ENCODE measurements around the gene NLRP10. TPM values are rescaled to one million over a fixed set of nuclear protein-coding genes. Genes with fewer than 3 reads are reported as not detected.

The NLRP10 gene
- total RNA-seq, 1 experiment from 2014 or later, result 0.77 TPM

DNA sequence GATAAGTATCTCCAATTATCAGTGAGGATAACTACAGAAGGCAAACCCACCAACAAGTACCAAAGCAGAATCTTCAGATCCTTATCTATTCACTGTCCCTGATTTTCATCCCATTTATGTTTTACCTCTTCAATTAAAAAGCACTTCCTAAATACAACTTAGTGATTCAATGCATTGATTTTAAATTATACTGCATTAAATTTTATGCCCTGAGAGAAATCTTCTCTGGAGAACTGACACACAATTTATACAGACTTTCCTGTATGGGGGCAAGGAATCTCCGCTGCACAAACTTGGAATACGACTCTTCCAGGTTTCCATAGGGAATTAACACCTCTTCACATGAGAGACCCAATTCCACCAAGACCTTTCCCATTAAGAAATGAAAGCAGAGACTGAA lies 23.6 kb downstream of the NLRP10 start, which contains the start of gene OR10A3 (continued):
- TF ChIP-seq, protein P1, sequence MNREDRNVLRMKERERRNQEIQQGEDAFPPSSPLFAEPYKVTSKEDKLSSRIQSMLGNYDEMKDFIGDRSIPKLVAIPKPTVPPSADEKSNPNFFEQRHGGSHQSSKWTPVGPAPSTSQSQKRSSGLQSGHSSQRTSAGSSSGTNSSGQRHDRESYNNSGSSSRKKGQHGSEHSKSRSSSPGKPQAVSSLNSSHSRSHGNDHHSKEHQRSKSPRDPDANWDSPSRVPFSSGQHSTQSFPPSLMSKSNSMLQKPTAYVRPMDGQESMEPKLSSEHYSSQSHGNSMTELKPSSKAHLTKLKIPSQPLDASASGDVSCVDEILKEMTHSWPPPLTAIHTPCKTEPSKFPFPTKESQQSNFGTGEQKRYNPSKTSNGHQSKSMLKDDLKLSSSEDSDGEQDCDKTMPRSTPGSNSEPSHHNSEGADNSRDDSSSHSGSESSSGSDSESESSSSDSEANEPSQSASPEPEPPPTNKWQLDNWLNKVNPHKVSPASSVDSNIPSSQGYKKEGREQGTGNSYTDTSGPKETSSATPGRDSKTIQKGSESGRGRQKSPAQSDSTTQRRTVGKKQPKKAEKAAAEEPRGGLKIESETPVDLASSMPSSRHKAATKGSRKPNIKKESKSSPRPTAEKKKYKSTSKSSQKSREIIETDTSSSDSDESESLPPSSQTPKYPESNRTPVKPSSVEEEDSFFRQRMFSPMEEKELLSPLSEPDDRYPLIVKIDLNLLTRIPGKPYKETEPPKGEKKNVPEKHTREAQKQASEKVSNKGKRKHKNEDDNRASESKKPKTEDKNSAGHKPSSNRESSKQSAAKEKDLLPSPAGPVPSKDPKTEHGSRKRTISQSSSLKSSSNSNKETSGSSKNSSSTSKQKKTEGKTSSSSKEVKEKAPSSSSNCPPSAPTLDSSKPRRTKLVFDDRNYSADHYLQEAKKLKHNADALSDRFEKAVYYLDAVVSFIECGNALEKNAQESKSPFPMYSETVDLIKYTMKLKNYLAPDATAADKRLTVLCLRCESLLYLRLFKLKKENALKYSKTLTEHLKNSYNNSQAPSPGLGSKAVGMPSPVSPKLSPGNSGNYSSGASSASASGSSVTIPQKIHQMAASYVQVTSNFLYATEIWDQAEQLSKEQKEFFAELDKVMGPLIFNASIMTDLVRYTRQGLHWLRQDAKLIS (CRISPR knock-in tag; IDR thresholded peaks at IDR 0.05; ENCODE audit: borderline replicate concordance), result no peak
- TF ChIP-seq TEAD4 (CRISPR knock-in tag; IDR thresholded peaks at IDR 0.05), result no peak
- TF ChIP-seq, protein P2, sequence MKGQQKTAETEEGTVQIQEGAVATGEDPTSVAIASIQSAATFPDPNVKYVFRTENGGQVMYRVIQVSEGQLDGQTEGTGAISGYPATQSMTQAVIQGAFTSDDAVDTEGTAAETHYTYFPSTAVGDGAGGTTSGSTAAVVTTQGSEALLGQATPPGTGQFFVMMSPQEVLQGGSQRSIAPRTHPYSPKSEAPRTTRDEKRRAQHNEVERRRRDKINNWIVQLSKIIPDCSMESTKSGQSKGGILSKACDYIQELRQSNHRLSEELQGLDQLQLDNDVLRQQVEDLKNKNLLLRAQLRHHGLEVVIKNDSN (CRISPR knock-in tag; IDR thresholded peaks at IDR 0.05), result no peak
- no peak for TF ChIP-seq NFE2L1 (CRISPR knock-in tag; IDR thresholded peaks at IDR 0.05)
- no peak for TF ChIP-seq ZNF263 (CRISPR knock-in tag; IDR thresholded peaks at IDR 0.05; ENCODE audit: low read depth)
- TF ChIP-seq MXD4 (CRISPR knock-in tag; IDR thresholded peaks at IDR 0.05; ENCODE audit: borderline replicate concordance), result no peak
- TF ChIP-seq, protein P3, sequence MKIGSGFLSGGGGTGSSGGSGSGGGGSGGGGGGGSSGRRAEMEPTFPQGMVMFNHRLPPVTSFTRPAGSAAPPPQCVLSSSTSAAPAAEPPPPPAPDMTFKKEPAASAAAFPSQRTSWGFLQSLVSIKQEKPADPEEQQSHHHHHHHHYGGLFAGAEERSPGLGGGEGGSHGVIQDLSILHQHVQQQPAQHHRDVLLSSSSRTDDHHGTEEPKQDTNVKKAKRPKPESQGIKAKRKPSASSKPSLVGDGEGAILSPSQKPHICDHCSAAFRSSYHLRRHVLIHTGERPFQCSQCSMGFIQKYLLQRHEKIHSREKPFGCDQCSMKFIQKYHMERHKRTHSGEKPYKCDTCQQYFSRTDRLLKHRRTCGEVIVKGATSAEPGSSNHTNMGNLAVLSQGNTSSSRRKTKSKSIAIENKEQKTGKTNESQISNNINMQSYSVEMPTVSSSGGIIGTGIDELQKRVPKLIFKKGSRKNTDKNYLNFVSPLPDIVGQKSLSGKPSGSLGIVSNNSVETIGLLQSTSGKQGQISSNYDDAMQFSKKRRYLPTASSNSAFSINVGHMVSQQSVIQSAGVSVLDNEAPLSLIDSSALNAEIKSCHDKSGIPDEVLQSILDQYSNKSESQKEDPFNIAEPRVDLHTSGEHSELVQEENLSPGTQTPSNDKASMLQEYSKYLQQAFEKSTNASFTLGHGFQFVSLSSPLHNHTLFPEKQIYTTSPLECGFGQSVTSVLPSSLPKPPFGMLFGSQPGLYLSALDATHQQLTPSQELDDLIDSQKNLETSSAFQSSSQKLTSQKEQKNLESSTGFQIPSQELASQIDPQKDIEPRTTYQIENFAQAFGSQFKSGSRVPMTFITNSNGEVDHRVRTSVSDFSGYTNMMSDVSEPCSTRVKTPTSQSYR (CRISPR knock-in tag; IDR thresholded peaks at IDR 0.05), result no peak
- TF ChIP-seq TEAD1 (CRISPR knock-in tag; IDR thresholded peaks at IDR 0.05), result no peak

DNA sequence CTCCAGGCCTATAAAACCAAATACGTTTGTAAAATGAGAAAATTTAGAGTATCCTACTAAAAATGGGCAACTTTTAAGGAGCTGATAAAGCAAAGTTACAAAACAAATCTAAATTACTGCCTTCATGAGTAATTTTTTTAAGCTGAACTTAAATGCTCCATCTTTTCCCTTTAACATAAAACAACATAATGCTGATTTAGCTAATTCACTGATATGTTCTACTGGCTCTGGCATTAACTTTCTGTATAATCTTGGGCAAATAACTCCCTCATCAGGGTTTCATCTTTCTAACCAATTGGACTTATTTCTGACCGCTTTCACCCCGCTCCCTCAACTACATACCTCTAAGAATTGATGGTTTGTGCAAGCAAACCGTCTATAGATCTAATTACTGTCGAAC lies 24.1 kb downstream of the NLRP10 start:
- peaks cover 12% of the 10 kb centered on the region for H3K36me3 Mint-ChIP-seq
- no peak for DNase-seq (ENCODE audit: low spot score)
- H3K27ac Mint-ChIP-seq, result no peak overlapping the region
- H3K9me3 Mint-ChIP-seq, result peaks cover 25% of the 10 kb centered on the region
- ChIA-PET POLR2A (interaction anchor here (0.6 kb wide), 1 partner anchor 17 kb away, joined by 3 read pairs; no protein-coding TSS in a partner anchor), CTCF (no interaction called here)
- peaks cover 6% of the 10 kb centered on the region; the same call in 1 of the 2 replicates for H3K4me1 Mint-ChIP-seq
- no peak for ATAC-seq
- TF ChIP-seq NR3C1 (CRISPR knock-in tag; conservative IDR thresholded peaks at IDR 0.05; ENCODE audit: low read depth), result no peak
- H3K4me3 Mint-ChIP-seq, result no peak overlapping the region
- H3K27me3 Mint-ChIP-seq (ENCODE audit: low read depth), result no peaks in the 10 kb centered on the region

DNA sequence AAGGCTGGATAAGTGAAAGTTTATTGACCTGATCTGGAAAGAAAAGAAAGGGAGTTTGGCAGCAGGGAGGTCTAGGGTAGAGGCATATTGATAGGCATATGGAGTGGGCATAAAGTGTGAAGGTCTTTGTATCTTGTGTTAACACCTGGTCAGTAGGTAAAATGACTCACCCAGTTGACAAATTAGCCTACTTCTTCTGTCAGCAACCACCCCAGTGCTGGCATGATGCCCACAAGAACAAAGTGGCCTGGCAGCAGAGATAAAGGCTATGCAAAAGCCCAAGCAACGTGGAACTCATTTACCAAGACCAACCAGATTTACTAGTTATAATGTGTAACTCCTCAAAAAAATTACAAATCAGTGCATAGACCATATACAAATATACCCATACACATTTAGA lies 28.6 kb downstream of the NLRP10 start:
- Mint-ChIP-seq H3K36me3 (no peaks in the 10 kb centered on the region), H3K27ac (no peak overlapping the region), H3K4me1 (peaks cover 6% of the 10 kb centered on the region; the same call in 1 of the 2 replicates), H3K9me3 (peaks cover 7% of the 10 kb centered on the region), H3K27me3 (ENCODE audit: low read depth) (no peaks in the 10 kb centered on the region), H3K4me3 (no peak overlapping the region)
- ChIA-PET POLR2A (interaction anchor here (0.6 kb wide), 1 partner anchor 32 kb away, joined by 4 read pairs; no protein-coding TSS in a partner anchor), CTCF (interaction anchor here (1.2 kb wide), 1 partner anchor 51 kb away, joined by 3 read pairs; the partner anchor contains the start of gene EIF3F)
- no peak for ATAC-seq
- DNase-seq (ENCODE audit: low spot score), result no peak
- TF ChIP-seq NFYB (CRISPR knock-in tag; conservative IDR thresholded peaks at IDR 0.05; ENCODE audit: low read depth) (no peak), MYBL2 (CRISPR knock-in tag; IDR thresholded peaks at IDR 0.05) (no peak), ESRRA (CRISPR knock-in tag; IDR thresholded peaks at IDR 0.05; ENCODE audit: borderline replicate concordance) (no peak), NFE2L1 (CRISPR knock-in tag; IDR thresholded peaks at IDR 0.05) (no peak), ZNF263 (CRISPR knock-in tag; IDR thresholded peaks at IDR 0.05; ENCODE audit: low read depth) (no peak), ZNF219 (CRISPR knock-in tag; IDR thresholded peaks at IDR 0.05; ENCODE audit: borderline replicate concordance) (no peak), TP53 (CRISPR knock-in tag; IDR thresholded peaks at IDR 0.05) (no peak), GABPB1 (CRISPR knock-in tag; IDR thresholded peaks at IDR 0.05) (no peak), CBFB (CRISPR knock-in tag; IDR thresholded peaks at IDR 0.05; ENCODE audit: low read depth) (no peak), IRF2 (CRISPR knock-in tag; IDR thresholded peaks at IDR 0.05; ENCODE audit: borderline replicate concordance, low read depth) (no peak)
- TF ChIP-seq, protein P4, sequence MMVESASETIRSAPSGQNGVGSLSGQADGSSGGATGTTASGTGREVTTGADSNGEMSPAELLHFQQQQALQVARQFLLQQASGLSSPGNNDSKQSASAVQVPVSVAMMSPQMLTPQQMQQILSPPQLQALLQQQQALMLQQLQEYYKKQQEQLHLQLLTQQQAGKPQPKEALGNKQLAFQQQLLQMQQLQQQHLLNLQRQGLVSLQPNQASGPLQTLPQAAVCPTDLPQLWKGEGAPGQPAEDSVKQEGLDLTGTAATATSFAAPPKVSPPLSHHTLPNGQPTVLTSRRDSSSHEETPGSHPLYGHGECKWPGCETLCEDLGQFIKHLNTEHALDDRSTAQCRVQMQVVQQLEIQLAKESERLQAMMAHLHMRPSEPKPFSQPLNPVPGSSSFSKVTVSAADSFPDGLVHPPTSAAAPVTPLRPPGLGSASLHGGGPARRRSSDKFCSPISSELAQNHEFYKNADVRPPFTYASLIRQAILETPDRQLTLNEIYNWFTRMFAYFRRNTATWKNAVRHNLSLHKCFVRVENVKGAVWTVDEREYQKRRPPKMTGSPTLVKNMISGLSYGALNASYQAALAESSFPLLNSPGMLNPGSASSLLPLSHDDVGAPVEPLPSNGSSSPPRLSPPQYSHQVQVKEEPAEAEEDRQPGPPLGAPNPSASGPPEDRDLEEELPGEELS (CRISPR knock-in tag; IDR thresholded peaks at IDR 0.05), result no peak
- TF ChIP-seq, protein P5, sequence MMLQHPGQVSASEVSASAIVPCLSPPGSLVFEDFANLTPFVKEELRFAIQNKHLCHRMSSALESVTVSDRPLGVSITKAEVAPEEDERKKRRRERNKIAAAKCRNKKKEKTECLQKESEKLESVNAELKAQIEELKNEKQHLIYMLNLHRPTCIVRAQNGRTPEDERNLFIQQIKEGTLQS (CRISPR knock-in tag; conservative IDR thresholded peaks at IDR 0.05), result no peak
- TF ChIP-seq, protein P6, sequence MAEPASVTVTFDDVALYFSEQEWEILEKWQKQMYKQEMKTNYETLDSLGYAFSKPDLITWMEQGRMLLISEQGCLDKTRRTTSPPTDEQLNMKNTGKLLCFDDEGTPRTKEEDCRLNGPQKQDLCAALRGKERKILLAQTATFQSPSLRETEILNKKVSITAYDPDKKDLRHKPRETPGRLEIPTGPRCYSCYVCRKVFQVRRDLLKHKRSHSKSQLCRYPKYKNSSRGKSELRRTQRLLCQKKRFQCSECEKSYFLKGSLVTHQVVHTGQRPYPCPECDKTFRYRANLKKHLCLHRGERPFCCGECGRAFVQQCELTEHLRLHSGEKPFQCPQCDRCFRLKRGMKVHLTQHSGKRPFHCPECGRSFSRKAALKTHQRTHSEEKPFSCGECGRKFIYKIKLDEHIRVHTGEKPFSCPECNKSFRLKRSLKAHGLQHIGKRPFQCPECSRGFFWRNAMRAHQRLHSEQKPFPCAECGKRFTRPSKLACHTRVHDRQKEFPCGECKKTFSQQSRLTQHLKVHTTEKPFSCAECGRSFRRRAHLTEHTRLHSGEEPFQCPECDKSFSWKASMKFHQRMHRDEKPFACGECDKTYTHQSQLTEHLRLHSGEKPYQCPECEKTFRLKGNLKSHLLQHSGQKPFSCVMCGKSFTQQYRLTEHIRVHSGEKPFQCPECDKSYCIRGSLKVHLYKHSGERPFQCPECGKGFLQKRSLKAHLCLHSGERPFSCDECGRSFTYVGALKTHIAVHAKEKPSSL (CRISPR knock-in tag; conservative IDR thresholded peaks at IDR 0.05), result no peak

All from WTC11 (cell line).